ENCODE results near the gene FRMD4A.
"Not testable (repeated sequence)": the region's sequence is repeated elsewhere in the genome, so short reads cannot be mapped to it uniquely, and the experiment has no call there.

The FRMD4A gene

GRCh38 chr10:14141283-14141682 lies 189.4 kb downstream of the FRMD4A start:
- no peak for DNase-seq

- DNase-seq, result no peak
These were observed 193.3 kb downstream of the FRMD4A start for GRCh38 chr10:14137391-14137790.

GRCh38 chr10:14135196-14135595 lies 195.5 kb downstream of the FRMD4A start:
- not testable (repeated sequence) for DNase-seq

- DNase-seq, result no peak
These were observed 196.4 kb downstream of the FRMD4A start for GRCh38 chr10:14134275-14134674.

GRCh38 chr10:14131261-14131960 lies 199.3 kb downstream of the FRMD4A start:
- no peak for DNase-seq

- no peak for DNase-seq
These were observed 201.0 kb downstream of the FRMD4A start for GRCh38 chr10:14129770-14130169.

- no peak for DNase-seq
These were observed 202.2 kb downstream of the FRMD4A start for GRCh38 chr10:14128519-14128918.

- no peak for DNase-seq
These were observed 203.9 kb downstream of the FRMD4A start for GRCh38 chr10:14126697-14127440.

GRCh38 chr10:14125564-14125963 lies 205.2 kb downstream of the FRMD4A start:
- DNase-seq, result no peak

GRCh38 chr10:14124941-14125340 lies 205.8 kb downstream of the FRMD4A start:
- no peak for DNase-seq

GRCh38 chr10:14123139-14123538 lies 207.6 kb downstream of the FRMD4A start:
- no peak for DNase-seq

GRCh38 chr10:14120812-14121211 lies 209.9 kb downstream of the FRMD4A start:
- DNase-seq, result no peak

GRCh38 chr10:14118953-14119352 lies 211.8 kb downstream of the FRMD4A start:
- DNase-seq, result no peak

- DNase-seq, result no peak
These were observed 213.9 kb downstream of the FRMD4A start for GRCh38 chr10:14116837-14117236.

- no peak for DNase-seq
These were observed 214.7 kb downstream of the FRMD4A start for GRCh38 chr10:14116021-14116420.

- DNase-seq, result no peak
These were observed 215.9 kb downstream of the FRMD4A start for GRCh38 chr10:14114791-14115190.

- DNase-seq, result no peak
These were observed 218.7 kb downstream of the FRMD4A start for GRCh38 chr10:14112056-14112455.

- no peak for DNase-seq
These were observed 219.5 kb downstream of the FRMD4A start for GRCh38 chr10:14111208-14111607.

- DNase-seq, result no peak
These were observed 223.9 kb downstream of the FRMD4A start for GRCh38 chr10:14106828-14107227.

GRCh38 chr10:14102056-14102455 lies 228.7 kb downstream of the FRMD4A start:
- no peak for DNase-seq

GRCh38 chr10:14099885-14100284 lies 230.8 kb downstream of the FRMD4A start:
- no peak for DNase-seq

- DNase-seq, result no peak
These were observed 236.8 kb downstream of the FRMD4A start for GRCh38 chr10:14093730-14094484.

- no peak for DNase-seq
These were observed 237.9 kb downstream of the FRMD4A start for GRCh38 chr10:14092799-14093198.

Measured in stimulated activated CD4-positive, alpha-beta T cell treated with anti-CD3 and anti-CD28 coated beads, Interleukin-4, amount 100 ng/mL, for 1 hour (primary cell).